HepG2 (cell line): ENCODE measurements around the gene CNTN2. TPM values are rescaled to one million over a fixed set of nuclear protein-coding genes. Genes with fewer than 3 reads are reported as not detected.

Experiments
- ATAC-seq: fragments of 200-7000 bp; cut with Tn5 transposase; 3 replicates; pipeline ENCODE4 v1.9.1; 2020; ENCODE audit warnings: mild to moderate bottlenecking, moderate library complexity
- BruUV-seq: library from RNA; stranded (reverse); fragments of 400-500 nt; replicated peaks from 2 replicates; lab custom pipeline; 2021; lab: Mats Ljungman, UMichigan
- CTCF ChIA-PET: fragments of 300-600 bp; formaldehyde crosslinking; extraction: SDS; loops from one replicate; lab custom pipeline; 2021; ENCODE audit warnings: low total read pairs, inconsistent platforms, low intra/inter-chr PET ratio; lab: Yijun Ruan, JAX
- POLR2A ChIA-PET: fragments of 350-600 bp; sonication (Branson Sonifier 250); formaldehyde crosslinking; loops from one replicate; lab custom pipeline; 2020; ENCODE audit warnings: antibody characterized with exemption, inconsistent platforms; lab: Yijun Ruan, JAX
- DNase-seq: peaks from one replicate; pipeline ENCODE4 v3.0.0-alpha.2; 2015; ENCODE audit warnings: low spot score
- FAIRE-seq: peaks from 3 replicates; lab custom pipeline; 2011; peaks lifted over from hg19 to GRCh38; lab: Jason Lieb, UNC
- H2AFZ ChIP-seq: one replicate; pipeline ENCODE4 v1.6.1; 2011; ENCODE audit warnings: low read length, inconsistent platforms
- H3K27ac ChIP-seq: fragments of 300-600 bp; 3 replicates; pipeline ENCODE4 v1.8.0; 2011; ENCODE audit warnings: mixed run types, mild to moderate bottlenecking, mixed read lengths, low read length, inconsistent platforms; ENCODE audit not compliant: insufficient read depth; ENCODE audit errors: extremely low read length
- H3K27me3 ChIP-seq, 2 experiments: fragments of 200-600 bp in 1 of 2; 2 replicates in 1 of 2; 3 replicates in 1 of 2; pipeline versions ENCODE4 v1.6.0 to v1.8.0; 2011; ENCODE audit warnings: low read length in 2 of 2, mild to moderate bottlenecking in 2 of 2, moderate library complexity in 2 of 2, inconsistent platforms in 1 of 2; ENCODE audit not compliant: insufficient read depth in 2 of 2, control insufficient read depth in 1 of 2
- H3K36me3 ChIP-seq, 2 experiments: fragments of 200-600 bp in 1 of 2; replicated peaks in 1 of 2; 2 replicates in 1 of 2; 3 replicates in 1 of 2; pipeline versions ENCODE4 v1.5.1 to v1.8.0; 2011; ENCODE audit warnings: low read length in 2 of 2, inconsistent platforms in 1 of 2; ENCODE audit not compliant: insufficient read depth in 2 of 2, control insufficient read depth in 1 of 2
- H3K4me1 ChIP-seq: 2 replicates; pipeline ENCODE4 v1.5.1; 2012; ENCODE audit warnings: low read length, inconsistent platforms; ENCODE audit not compliant: insufficient read depth
- H3K4me2 ChIP-seq: 2 replicates; pipeline ENCODE4 v1.6.0; 2011; ENCODE audit warnings: low read depth, low read length, inconsistent platforms
- H3K4me3 ChIP-seq, 3 experiments: fragments of 200-600 bp in 1 of 3; sonication (generic), shearing (Covaris generic) in 1 of 3; replicated peaks in 1 of 3; 2 replicates each; pipeline ENCODE4 v1.5.1; 2011 to 2016; ENCODE audit warnings: low read length in 3 of 3, inconsistent platforms in 2 of 3, low read depth in 2 of 3, mild to moderate bottlenecking in 2 of 3, control low read depth in 1 of 3, mixed read lengths in 1 of 3; ENCODE audit not compliant: insufficient read depth in 1 of 3
- H3K79me2 ChIP-seq: one replicate; pipeline ENCODE4 v1.6.1; 2011; ENCODE audit warnings: low read length, inconsistent platforms; ENCODE audit not compliant: insufficient read depth
- H3K9ac ChIP-seq: 2 replicates; pipeline ENCODE4 v1.6.0; 2011; ENCODE audit warnings: mild to moderate bottlenecking, low read depth, low read length, inconsistent platforms; ENCODE audit not compliant: insufficient read depth
- H3K9me3 ChIP-seq: 2 replicates; pipeline ENCODE4 v1.5.1; 2012; ENCODE audit warnings: mild to moderate bottlenecking, low read length
- H4K20me1 ChIP-seq: 2 replicates; pipeline ENCODE4 v1.6.0; 2011; ENCODE audit warnings: inconsistent platforms, mild to moderate bottlenecking, low read length, moderate library complexity; ENCODE audit not compliant: insufficient read depth
- KIAA2018 ChIP-seq: sonication (generic); formaldehyde crosslinking; IDR thresholded peaks from 2 replicates; pipeline ENCODE4 v1.5.0; 2020; ENCODE audit warnings: mild to moderate bottlenecking, missing genetic modification reagents, borderline replicate concordance
- NBN ChIP-seq: fragments of 450-650 bp; conservative IDR thresholded peaks from 2 replicates; pipeline ENCODE4 v1.6.1; 2017
- PITX1 ChIP-seq: sonication (generic); formaldehyde crosslinking; IDR thresholded peaks from 2 replicates; pipeline ENCODE4 v1.5.1; 2020; ENCODE audit warnings: mild to moderate bottlenecking, missing genetic modification reagents
- RAD21 ChIP-seq: fragments of 450-650 bp; formaldehyde crosslinking; IDR thresholded peaks from 2 replicates; pipeline ENCODE4 v1.5.0; 2020; ENCODE audit warnings: mild to moderate bottlenecking
- RFX1 ChIP-seq: fragments of 450-650 bp; IDR thresholded peaks from 2 replicates; pipeline ENCODE4 v1.6.1; 2017
- TBX3 ChIP-seq: fragments of 450-650 bp; IDR thresholded peaks from 2 replicates; pipeline ENCODE4 v1.6.1; 2017; ENCODE audit warnings: antibody characterized with exemption, mild to moderate bottlenecking, inconsistent platforms, borderline replicate concordance
- TP53 ChIP-seq: sonication (generic); formaldehyde crosslinking; conservative IDR thresholded peaks from 2 replicates; pipeline ENCODE4 v1.4.0; 2020; ENCODE audit warnings: missing genetic modification reagents
- ZNF24 ChIP-seq: fragments of 450-650 bp; IDR thresholded peaks from 2 replicates; pipeline ENCODE4 v1.6.1; 2017; ENCODE audit warnings: antibody characterized with exemption, mild to moderate bottlenecking
- WGBS: methylation state at CpG from one replicate; pipeline ENCODE4 v1.1.6; 2017; ENCODE audit warnings: low lambda C conversion rate; 5-methylcytosine and 5-hydroxymethylcytosine counted together
- in situ Hi-C: cut with HindIII; loops from 2 replicates; pipeline ENCODE4 v1.10.0; 2017; ENCODE audit warnings: low pct_unique_long_range_greater_than_20kb; ENCODE audit not compliant: extremely low pct_ligation_motif_present
- intact Hi-C: fragments of 100-400 bp; cut with micrococcal nuclease; formaldehyde crosslinking; loops from one replicate; pipeline ENCODE4 v1.10.0; 2022; ENCODE audit not compliant: unreplicated experiment
- polyA plus RNA-seq, 8 experiments: library from polyadenylated mRNA; depleted of rRNA in 3 of 8; stranded (reverse) in 7 of 8; unstranded in 1 of 8; fragments of >200 nt; fragmentation: Illumina TruSeq in 4 of 8; extraction: Trizol in 4 of 8; gene quantifications; 2 replicates each; pipeline versions ENCODE4 v1.2.1 to v1.2.3, GENCODE V29; 2011 to 2016; ENCODE audit warnings: low read depth in 4 of 8, missing spikeins in 1 of 8, mixed read lengths in 1 of 8; ENCODE audit not compliant: insufficient read depth in 1 of 8
- total RNA-seq, 5 experiments: library from RNA; depleted of rRNA; stranded (reverse); fragments of >200 nt; fragmentation: Illumina TruSeq; extraction: Trizol; gene quantifications; 2 replicates each; pipeline ENCODE4 v1.2.3, GENCODE V29; 2016; ENCODE audit warnings: low read depth in 1 of 5

Gene CNTN2
- total and polyA plus RNA-seq, 2 of the 13 experiments (the other 11 are each of a cell fraction or from before 2014, with no cell fraction given), result not detected

- TF ChIP-seq KIAA2018 (CRISPR knock-in tag), result no peak
- TF ChIP-seq, all 625 proteins: peak for 0
Observed at GRCh38 chr1:205054013-205054412, 11.0 kb downstream of the CNTN2 start (continued).

GRCh38 chr1:205056188-205056611 is 13.2 kb downstream of the CNTN2 start:
- Histone ChIP-seq H3K79me2 (no peaks in the 10 kb centered on the region), H3K27me3 (peaks cover 5 to 64% of the 10 kb centered on the region in 2 experiments; a peak in 4 of 5 replicates), H3K4me2 (no peak overlapping the region), H3K4me3 (no peak overlapping the region), H3K9ac (no peak overlapping the region), H2AFZ (no peak overlapping the region), H3K9me3 (no peaks in the 10 kb centered on the region), H3K4me1 (no peaks in the 10 kb centered on the region), H3K36me3 (no peaks in the 10 kb centered on the region), H3K27ac (no peak overlapping the region), H4K20me1 (no peaks in the 10 kb centered on the region)
- POLR2A ChIA-PET, result no interaction called here
- WGBS, result 51% methylated on average over 4 of the region's 13 CpGs
- FAIRE-seq (no peak), DNase-seq (no peak), ATAC-seq (no peak)
- in situ Hi-C loops (no loop called here), intact Hi-C loops (no loop called here)
- CTCF ChIA-PET, result no interaction called here
- TF ChIP-seq RAD21, result no peak
- no peak for TF ChIP-seq ZNF24
- no peak for TF ChIP-seq NBN
- TF ChIP-seq TP53, result no peak
- TF ChIP-seq PITX1, result no peak
- no peak for TF ChIP-seq RFX1
- TF ChIP-seq TBX3, result no peak
- BruUV-seq, result no TSS peak
